Activated CD4-positive, alpha-beta T cell treated with anti-CD3 and anti-CD28 coated beads, Interleukin-2, amount 10 ng/mL, durations not matched to agents 7 days and 5 days (primary cell): ENCODE results near the gene CACFD1. TPM values are rescaled to one million over a fixed set of nuclear protein-coding genes. Genes with fewer than 3 reads are reported as not detected.

Experiments used
- CTCF ChIA-PET: fragments of 350-600 bp; sonication (Branson Sonifier 250); formaldehyde crosslinking; loops from one replicate; lab custom pipeline; 2021; ENCODE audit warnings: antibody characterized with exemption; lab: Charles Lee
- POLR2A ChIA-PET: fragments of 350-600 bp; sonication (Branson Sonifier 250); formaldehyde crosslinking; loops from one replicate; lab custom pipeline; 2021; ENCODE audit warnings: antibody characterized with exemption; lab: Charles Lee
- DNase-seq: peaks from one replicate; pipeline ENCODE4 v3.0.0-alpha.2; 2020
- H3K27ac Mint-ChIP-seq: one replicate; pipeline ENCODE4 v1.8.0; 2021; ENCODE audit warnings: mild to moderate bottlenecking, moderate library complexity, mixed read lengths
- H3K27me3 Mint-ChIP-seq: one replicate; pipeline ENCODE4 v1.8.0; 2021; ENCODE audit warnings: mixed read lengths
- H3K36me3 Mint-ChIP-seq: one replicate; pipeline ENCODE4 v1.8.0; 2021; ENCODE audit warnings: low read depth, mixed read lengths
- H3K4me1 Mint-ChIP-seq: one replicate; pipeline ENCODE4 v1.8.0; 2021; ENCODE audit warnings: mixed read lengths
- H3K4me3 Mint-ChIP-seq: one replicate; pipeline ENCODE4 v1.8.0; 2021; ENCODE audit warnings: mild to moderate bottlenecking, moderate library complexity, mixed read lengths
- H3K9me3 Mint-ChIP-seq: one replicate; pipeline ENCODE4 v1.8.0; 2021; ENCODE audit warnings: mixed read lengths
- total RNA-seq, 2 experiments: library from RNA; stranded (reverse); gene quantifications; one replicate each; pipeline ENCODE4 v1.2.3, GENCODE V29; 2021

The CACFD1 gene
- total RNA-seq, 2 experiments from 2014 or later = 0.75 to 1.3 TPM

DNA sequence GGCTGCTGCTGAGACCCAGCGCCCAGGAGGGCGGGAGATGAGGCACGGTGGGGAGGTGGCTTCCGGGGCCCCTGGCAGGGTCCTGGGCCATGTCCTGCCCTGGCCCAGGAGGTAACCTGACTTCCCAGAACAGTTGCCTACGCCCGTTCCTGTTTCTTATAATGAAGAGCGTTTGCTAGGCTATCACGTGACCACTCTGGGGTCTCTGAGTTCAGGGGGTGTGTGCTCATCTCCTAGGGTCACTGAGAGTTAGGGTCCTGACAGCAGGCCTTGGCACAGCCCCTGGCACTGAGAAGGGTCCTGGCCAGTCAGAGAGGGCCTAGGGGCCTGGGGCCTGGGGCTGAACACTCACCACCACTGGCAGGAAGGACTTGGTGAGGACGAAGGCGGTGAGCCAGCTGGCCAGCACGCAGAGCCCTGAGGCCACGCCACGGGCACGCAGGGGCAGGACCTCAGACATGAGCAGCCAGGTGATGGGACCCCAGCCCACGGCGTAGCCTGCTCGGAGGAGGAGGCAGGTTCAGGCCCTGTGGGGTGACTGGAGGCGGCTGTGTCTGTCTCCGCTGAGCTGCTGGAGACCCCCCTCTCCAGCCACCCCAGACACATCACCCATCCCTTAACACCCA is 13.1 kb downstream of the CACFD1 start:
- ChIA-PET CTCF (no interaction called here), POLR2A (no interaction called here)
- peaks cover 2% of the 10 kb centered on the region for H3K27me3 Mint-ChIP-seq
- peaks cover 5% of the 10 kb centered on the region for H3K4me1 Mint-ChIP-seq
- no peaks in the 10 kb centered on the region for H3K36me3 Mint-ChIP-seq
- H3K9me3 Mint-ChIP-seq = no peaks in the 10 kb centered on the region
- no peak for DNase-seq
- H3K4me3 Mint-ChIP-seq = no peak overlapping the region
- no peak overlapping the region for H3K27ac Mint-ChIP-seq

DNA sequence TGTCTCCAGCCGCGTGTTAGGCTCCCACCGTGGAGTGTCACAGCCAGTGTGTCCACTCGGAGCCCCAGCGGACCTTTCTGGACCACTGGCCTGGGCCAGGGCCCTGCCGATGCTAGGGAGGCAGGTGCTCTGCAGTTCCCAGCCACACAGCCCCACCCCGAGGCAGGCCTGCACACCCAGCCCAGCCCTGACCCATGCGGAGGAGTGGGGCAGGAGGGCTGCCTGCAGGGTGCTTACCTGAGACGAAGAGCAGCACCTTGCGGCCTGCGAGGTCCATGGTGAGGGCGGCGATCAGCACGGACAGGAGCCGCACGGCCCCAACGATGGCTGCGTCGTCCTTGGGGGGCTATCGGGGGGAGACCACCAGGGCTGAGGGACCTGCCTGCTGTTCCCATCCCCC is 14.0 kb downstream of the CACFD1 start:
- CTCF ChIA-PET = no interaction called here
- Mint-ChIP-seq H3K36me3 (no peaks in the 10 kb centered on the region), H3K27ac (no peak overlapping the region), H3K4me1 (peaks cover 5% of the 10 kb centered on the region), H3K4me3 (no peak overlapping the region), H3K27me3 (peaks cover 2% of the 10 kb centered on the region), H3K9me3 (no peaks in the 10 kb centered on the region)
- no peak for DNase-seq
- POLR2A ChIA-PET = no interaction called here

DNA sequence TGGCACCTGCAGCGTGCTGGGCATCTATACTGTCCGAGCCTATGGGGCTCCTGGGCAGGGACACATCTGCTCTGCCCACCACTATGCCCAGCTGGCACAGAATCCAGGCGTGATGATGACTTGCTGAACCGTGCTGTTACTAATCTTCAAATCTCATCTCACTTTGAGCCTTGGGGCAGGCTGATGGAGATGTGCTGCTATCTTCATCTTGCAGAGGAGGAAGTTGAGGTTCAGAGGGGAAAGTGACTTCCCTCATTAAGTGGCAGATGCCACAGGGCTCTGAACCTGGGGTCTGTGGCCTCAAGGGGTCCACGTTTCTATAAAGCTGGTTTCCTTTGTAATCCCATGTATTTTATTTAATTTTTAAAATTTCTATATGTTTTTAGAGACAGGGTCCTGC is 14.4 kb downstream of the CACFD1 start:
- Mint-ChIP-seq H3K27me3 (peaks cover 2% of the 10 kb centered on the region), H3K36me3 (no peaks in the 10 kb centered on the region), H3K27ac (no peak overlapping the region), H3K9me3 (no peaks in the 10 kb centered on the region), H3K4me3 (no peak overlapping the region), H3K4me1 (peaks cover 5% of the 10 kb centered on the region)
- DNase-seq = no peak
- ChIA-PET POLR2A (no interaction called here), CTCF (no interaction called here)

DNA sequence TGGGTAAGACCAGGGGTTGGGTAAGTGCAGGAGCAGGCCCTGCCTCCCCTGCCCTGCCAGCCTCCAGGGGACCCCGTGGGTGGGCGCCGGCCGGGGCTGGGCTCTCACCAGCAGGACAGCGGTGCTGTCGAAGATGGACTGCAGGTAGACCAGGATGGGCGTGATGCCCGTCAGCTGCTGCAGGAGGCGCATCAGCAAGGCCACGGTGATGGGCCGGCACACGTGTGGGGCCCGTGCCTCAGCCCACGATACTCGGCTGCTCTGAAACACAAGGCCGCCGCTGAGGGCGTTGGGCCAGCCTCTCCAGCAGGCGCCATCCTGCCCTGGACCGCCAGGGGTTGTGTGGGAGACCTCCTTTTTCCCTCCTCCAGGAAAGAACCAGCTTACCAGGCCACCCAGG is 15.1 kb downstream of the CACFD1 start:
- peaks cover 11% of the 10 kb centered on the region for H3K4me1 Mint-ChIP-seq
- no peaks in the 10 kb centered on the region for H3K9me3 Mint-ChIP-seq
- H3K4me3 Mint-ChIP-seq = no peak overlapping the region
- H3K27me3 Mint-ChIP-seq = peaks cover 2% of the 10 kb centered on the region
- no peaks in the 10 kb centered on the region for H3K36me3 Mint-ChIP-seq
- ChIA-PET POLR2A (no interaction called here), CTCF (no interaction called here)
- DNase-seq = no peak
- no peak overlapping the region for H3K27ac Mint-ChIP-seq

DNA sequence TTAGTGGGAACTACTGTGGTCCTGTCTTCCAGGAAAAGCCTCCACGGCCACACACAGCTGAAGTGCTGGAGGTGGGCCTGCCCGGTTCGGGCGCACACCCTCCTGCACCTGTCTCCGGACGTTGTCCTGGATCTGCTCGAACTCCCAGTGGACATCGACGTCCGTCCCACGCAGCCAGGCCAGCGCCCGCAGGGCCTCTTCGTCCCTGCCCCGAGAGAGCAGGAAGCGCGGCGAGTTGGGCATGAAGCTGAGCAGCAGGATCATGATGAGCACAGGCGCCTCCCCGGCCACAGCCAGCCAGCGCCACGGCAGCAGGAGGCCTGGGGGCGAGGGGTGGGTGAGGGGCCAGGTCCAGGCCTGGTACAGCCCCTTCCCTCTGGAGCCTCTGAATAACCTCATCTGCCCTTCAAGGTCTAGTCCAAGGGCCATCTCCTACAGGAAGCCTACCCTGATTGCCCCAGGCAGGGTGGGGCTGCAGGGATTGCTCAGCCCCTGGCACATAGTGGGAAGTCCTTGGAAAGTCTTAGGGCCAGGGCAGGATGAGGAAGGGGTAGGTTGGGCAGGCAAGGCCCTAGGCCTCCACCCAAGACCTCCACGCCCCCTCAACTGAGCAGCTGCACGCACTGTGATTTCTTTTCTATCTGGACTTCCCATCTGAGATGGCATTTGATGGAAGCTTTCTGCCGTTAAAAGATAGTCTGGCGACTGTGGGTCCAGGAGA is 15.7 kb downstream of the CACFD1 start:
- DNase-seq = no peak
- Mint-ChIP-seq H3K4me3 (no peak overlapping the region), H3K27me3 (peaks cover 2% of the 10 kb centered on the region), H3K36me3 (no peaks in the 10 kb centered on the region), H3K4me1 (peaks cover 13% of the 10 kb centered on the region), H3K27ac (no peak overlapping the region), H3K9me3 (no peaks in the 10 kb centered on the region)
- ChIA-PET CTCF (no interaction called here), POLR2A (interaction anchor here (0.8 kb wide), 1 partner anchor 50 kb away, joined by 3 read pairs; no protein-coding TSS in a partner anchor)

DNA sequence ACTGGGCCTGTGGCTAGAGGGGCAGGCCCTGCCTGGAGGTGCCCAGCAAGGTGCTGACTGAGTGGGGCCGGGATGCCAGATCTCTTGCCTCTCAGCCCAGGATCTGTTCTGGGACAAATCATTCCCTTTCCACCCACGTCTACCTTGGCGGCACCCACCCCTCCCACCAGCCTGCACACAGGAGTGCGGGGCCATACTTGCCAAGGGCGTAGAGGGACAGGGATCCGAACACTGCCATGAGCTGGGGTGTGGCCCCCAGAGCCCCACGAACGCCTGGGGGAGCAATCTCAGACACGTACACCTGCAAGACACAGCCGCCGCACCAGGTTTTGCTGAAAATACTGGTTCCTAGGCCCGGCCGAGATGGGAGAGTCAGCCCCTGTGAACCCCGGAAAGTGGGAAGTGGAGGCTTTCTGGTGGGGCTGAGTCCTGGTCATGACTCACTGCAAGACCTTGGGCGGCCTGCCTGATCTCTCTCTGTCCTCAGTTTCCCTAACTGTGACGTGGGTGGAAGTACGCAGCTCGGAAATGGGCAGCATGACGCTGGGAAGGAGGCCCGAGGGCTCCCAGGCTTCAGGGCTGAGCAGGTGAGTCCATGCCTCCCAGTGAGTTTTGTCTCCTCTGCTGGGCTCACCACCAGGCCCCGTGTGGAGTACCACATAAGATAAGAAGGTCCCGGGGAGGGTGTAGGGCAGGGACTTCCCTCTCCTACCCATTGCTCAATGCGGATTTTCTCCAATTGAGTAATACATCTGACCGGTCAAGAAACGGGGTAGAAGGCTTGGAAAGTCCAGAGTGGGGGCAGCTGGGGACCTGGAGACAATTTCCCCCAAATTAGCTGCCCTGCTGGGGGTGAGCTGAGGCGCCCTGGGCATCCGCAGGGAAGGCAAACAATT is 16.5 kb downstream of the CACFD1 start:
- Mint-ChIP-seq H3K9me3 (no peaks in the 10 kb centered on the region), H3K4me1 (peaks cover 13% of the 10 kb centered on the region), H3K4me3 (no peak overlapping the region), H3K27ac (no peak overlapping the region), H3K27me3 (peaks cover 2% of the 10 kb centered on the region), H3K36me3 (no peaks in the 10 kb centered on the region)
- DNase-seq = no peak
- ChIA-PET POLR2A (interaction anchor here (0.8 kb wide), 1 partner anchor 51 kb away, joined by 3 read pairs; no protein-coding TSS in a partner anchor), CTCF (interaction anchor here (0.6 kb wide), 1 partner anchor 392 kb away, joined by 4 read pairs; no protein-coding TSS in a partner anchor)

DNA sequence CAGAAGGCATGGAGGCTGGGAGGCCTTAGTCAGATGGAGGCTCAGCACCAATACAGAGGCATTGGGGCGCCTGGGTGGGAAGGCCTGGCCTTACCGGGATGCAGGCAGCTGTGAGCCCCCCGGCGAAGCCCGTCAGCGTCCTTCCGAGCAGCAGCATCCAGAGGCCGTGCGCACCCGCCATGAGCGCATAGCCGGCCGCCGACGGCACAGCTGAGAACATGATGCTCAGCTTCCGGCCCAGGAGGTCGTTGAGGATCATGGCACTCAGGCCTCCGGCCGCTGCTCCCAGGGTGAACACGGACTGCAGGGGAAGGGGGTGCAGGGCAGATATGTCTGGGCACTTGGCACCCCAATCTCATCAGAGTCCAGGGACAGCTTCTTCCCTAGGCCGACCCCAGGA is 17.2 kb downstream of the CACFD1 start:
- no peaks in the 10 kb centered on the region for H3K9me3 Mint-ChIP-seq
- H3K4me3 Mint-ChIP-seq = no peak overlapping the region
- H3K4me1 Mint-ChIP-seq = peaks cover 13% of the 10 kb centered on the region
- ChIA-PET POLR2A (no interaction called here), CTCF (interaction anchor here (0.6 kb wide), 1 partner anchor 392 kb away, joined by 4 read pairs; no protein-coding TSS in a partner anchor)
- DNase-seq = no peak
- no peak overlapping the region for H3K27ac Mint-ChIP-seq
- no peaks in the 10 kb centered on the region for H3K36me3 Mint-ChIP-seq
- H3K27me3 Mint-ChIP-seq = peaks cover 4% of the 10 kb centered on the region

DNA sequence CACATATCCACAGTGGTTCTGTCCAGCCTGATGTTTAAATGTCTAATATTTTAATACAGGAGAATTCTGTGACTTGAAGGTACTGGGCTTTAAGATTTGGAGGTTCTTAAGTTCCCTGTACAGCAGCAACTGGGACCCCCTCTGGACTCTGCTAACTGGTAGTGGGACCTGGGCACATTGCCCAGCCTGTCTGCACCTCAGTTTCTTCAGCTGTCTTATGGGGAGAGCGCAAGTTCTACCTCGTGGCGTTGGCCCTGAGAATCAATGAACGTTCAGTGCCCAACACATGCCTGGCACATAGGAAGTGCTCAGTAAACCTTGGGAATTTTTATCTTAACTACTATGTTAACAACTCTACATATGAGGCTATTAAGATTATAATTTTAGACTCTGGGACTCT is 17.7 kb downstream of the CACFD1 start:
- H3K27me3 Mint-ChIP-seq = peaks cover 7% of the 10 kb centered on the region
- POLR2A ChIA-PET = no interaction called here

DNA sequence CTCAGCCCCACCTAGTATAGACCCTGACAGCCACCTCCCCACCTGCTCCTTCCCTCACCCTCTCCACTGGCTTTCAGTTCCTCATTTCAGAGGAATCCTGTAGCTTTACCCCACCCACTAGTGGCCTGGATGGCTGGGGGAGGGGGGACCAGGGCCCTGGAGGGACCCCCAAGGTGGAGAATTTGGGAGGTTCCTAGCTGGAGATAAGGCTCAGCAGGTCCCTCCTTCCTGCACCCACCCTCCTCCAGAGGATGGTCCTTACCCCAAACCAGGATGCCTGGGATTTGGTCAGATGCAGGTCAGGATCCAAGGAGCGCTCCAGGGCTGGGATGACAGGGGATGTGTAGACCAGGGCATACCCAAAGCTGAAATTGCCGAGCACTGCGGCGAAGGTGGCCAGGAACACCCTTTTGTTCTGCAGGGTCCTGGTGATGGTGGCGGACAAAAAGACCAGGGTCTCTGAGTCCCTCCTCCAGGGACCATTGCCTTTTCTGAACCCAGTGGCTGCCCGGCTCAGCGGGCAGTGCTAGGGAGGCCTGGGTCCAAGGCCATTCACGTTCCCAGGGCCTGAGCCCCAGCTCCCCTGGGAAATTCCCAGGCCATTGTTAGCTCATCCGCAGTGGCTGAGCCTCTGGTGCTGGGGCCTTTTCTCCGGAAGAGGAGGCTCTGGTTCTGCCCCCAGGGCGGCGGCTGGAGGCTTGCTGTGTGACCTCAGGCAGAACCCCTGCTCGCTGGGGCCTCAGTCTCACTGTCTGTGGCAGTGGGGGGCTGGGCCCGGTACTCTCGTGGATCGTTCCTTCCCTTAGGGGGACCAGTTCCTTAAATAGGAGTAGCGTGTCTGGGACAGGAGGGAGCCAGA is 18.4 kb downstream of the CACFD1 start:
- DNase-seq = no peak
- ChIA-PET POLR2A (no interaction called here), CTCF (interaction anchor here (1.0 to 1.6 kb wide), 3 partner anchors 9 to 19 kb away, joined by 3 to 6 read pairs (median 6); no protein-coding TSS in a partner anchor)
- Mint-ChIP-seq H3K36me3 (no peaks in the 10 kb centered on the region), H3K4me1 (peaks cover 13% of the 10 kb centered on the region), H3K27me3 (peaks cover 9% of the 10 kb centered on the region), H3K27ac (peak overlapping the region; percentile 46), H3K9me3 (no peaks in the 10 kb centered on the region), H3K4me3 (no peak overlapping the region)

More for the DNA sequence above, 17.7 kb downstream of the CACFD1 start:
- Mint-ChIP-seq H3K27ac (peak overlapping the region; percentile 46), H3K9me3 (no peaks in the 10 kb centered on the region), H3K4me3 (no peak overlapping the region), H3K36me3 (no peaks in the 10 kb centered on the region), H3K4me1 (peaks cover 13% of the 10 kb centered on the region)
- CTCF ChIA-PET = interaction anchor here (1.0 to 1.6 kb wide), 3 partner anchors 9 to 19 kb away, joined by 3 to 6 read pairs (median 6); no protein-coding TSS in a partner anchor
- DNase-seq = no peak

DNA sequence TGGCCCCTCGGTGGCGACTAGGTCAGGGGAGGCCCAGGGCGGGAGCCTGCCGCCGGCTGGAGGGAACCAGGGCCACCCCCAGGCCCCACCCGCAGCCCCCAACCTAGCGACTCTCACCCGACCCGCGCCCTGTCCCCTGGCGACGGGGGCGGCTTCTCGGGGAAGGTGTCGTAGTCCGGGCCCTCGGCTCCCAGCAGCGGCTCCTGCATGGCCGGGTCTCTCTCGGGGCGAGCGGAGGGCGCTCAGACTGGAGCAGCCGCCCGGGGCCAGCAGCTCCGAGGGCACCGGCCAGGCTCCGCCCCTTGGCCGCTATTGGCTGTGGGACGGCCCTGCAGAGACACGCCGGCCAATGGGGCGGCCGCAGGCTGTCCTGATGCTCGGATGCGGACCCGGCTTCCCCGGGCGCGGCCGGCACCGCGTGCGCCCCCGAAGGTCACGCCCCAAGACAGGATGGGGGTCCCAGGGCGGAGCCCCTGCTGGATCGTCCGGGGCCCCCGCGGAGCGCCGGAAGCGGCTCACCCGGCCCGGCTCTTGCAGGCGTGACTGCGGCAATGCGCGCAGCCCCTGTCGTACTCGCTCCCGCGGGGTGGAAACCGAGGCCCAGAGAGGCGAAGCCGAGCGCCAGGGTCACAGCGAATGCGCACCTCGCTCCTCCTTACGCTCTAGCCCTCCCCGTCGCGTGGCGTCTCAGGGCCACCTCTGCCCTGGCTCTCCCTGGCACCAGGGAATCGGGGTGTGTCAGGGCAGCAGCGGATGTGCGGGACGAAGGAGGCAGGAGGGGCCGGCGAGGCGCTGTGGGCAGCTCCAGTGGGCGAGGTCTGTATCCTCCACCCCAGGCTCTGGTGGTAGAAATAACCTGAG is 19.3 kb downstream of the CACFD1 start, which contains the start of gene SLC2A6:
SLC2A6 (minus strand) TSS at position 249 of the 861 bp plus-strand sequence; CDS start at position 209, 40 bp downstream.
- Mint-ChIP-seq H3K27me3 (peaks cover 12% of the 10 kb centered on the region), H3K4me1 (peaks cover 11% of the 10 kb centered on the region), H3K27ac (no peak within 1 kb of the TSS), H3K9me3 (no peaks in the 10 kb centered on the region), H3K36me3 (no peaks in the 10 kb centered on the region), H3K4me3 (peak within 1 kb of the TSS; percentile 70)
- peak; percentile 84 for DNase-seq
- ChIA-PET POLR2A (no interaction called here), CTCF (interaction anchor here (1.5 to 1.6 kb wide), 2 partner anchors 8 to 17 kb away, joined by 6 read pairs; no protein-coding TSS in a partner anchor)

DNA sequence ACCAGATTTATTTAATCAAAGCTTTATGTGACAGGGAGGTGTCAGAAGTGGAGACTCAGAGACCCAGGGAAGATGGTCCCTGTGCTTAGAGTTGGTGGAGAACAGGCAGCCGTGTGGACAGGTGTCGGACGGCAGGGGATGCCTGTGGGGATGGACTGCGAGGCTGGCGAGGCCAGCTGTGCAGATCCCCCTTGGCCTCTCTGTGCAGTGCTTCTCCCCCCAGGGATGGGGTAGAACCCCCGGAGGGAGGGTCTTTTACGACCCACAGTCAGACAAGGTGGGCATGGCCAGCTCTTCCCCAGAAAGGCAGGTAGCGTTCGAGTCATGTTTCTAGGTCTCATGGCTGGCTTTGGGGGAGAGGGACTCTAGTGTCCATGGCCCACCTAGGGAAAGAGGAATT is 23.8 kb downstream of the CACFD1 start:
- no peak overlapping the region for H3K4me3 Mint-ChIP-seq
- no peaks in the 10 kb centered on the region for H3K36me3 Mint-ChIP-seq
- CTCF ChIA-PET = interaction anchor here (0.7 to 1.2 kb wide), 3 partner anchors 10 to 66 kb away, joined by 3 to 6 read pairs (median 3); partner anchors contain the start of gene REXO4

More for the DNA sequence above, 23.8 kb downstream of the CACFD1 start:
- Mint-ChIP-seq H3K27me3 (peaks cover 10% of the 10 kb centered on the region), H3K9me3 (no peaks in the 10 kb centered on the region), H3K27ac (no peak overlapping the region), H3K4me1 (peaks cover 20% of the 10 kb centered on the region)
- POLR2A ChIA-PET = no interaction called here
- DNase-seq = no peak
